ENCODE data around the gene RAB6B.

- TF ChIP-seq CTCF (optimal IDR thresholded peaks at IDR 0.05 in 1 of 3, IDR thresholded peaks at IDR 0.05 in 1 of 3, conservative IDR thresholded peaks at IDR 0.05 in 1 of 3; ENCODE audit: extremely low read depth in 1 of 3, insufficient read depth in 2 of 3, low read length in 3 of 3): no peak
- TF ChIP-seq EZH2 (IDR thresholded peaks at IDR 0.05; ENCODE audit: low read length): no peak
Measured at GRCh38 chr3:133944641-133945380, 49.1 kb upstream of the RAB6B start.
